Mucosa of stomach (tissue), 1 donor: ENCODE measurements around the gene ANO1.

ENCODE experiments used
- H3K27me3 ChIP-seq: one replicate; pipeline ENCODE4 v1.7.0; 2013; ENCODE audit warnings: mild to moderate bottlenecking, low read length; ENCODE audit not compliant: control insufficient read depth, insufficient read depth
- H3K36me3 ChIP-seq: one replicate; pipeline ENCODE4 v1.7.0; 2013; ENCODE audit warnings: low read length; ENCODE audit not compliant: control insufficient read depth, insufficient read depth
- H3K4me1 ChIP-seq: one replicate; pipeline ENCODE4 v1.7.0; 2013; ENCODE audit warnings: mild to moderate bottlenecking, low read length; ENCODE audit not compliant: control insufficient read depth, insufficient read depth
- H3K4me3 ChIP-seq: one replicate; pipeline ENCODE4 v1.7.0; 2013; ENCODE audit warnings: low read length
- H3K9ac ChIP-seq: one replicate; pipeline ENCODE4 v1.7.0; 2013; ENCODE audit warnings: mild to moderate bottlenecking, low read length, moderate library complexity
- H3K9me3 ChIP-seq: one replicate; pipeline ENCODE4 v1.7.0; 2013; ENCODE audit warnings: mild to moderate bottlenecking, low read length, moderate library complexity; ENCODE audit not compliant: control insufficient read depth
- donor health status: Pancreatic carcinoma.

ANO1 gene

DNA sequence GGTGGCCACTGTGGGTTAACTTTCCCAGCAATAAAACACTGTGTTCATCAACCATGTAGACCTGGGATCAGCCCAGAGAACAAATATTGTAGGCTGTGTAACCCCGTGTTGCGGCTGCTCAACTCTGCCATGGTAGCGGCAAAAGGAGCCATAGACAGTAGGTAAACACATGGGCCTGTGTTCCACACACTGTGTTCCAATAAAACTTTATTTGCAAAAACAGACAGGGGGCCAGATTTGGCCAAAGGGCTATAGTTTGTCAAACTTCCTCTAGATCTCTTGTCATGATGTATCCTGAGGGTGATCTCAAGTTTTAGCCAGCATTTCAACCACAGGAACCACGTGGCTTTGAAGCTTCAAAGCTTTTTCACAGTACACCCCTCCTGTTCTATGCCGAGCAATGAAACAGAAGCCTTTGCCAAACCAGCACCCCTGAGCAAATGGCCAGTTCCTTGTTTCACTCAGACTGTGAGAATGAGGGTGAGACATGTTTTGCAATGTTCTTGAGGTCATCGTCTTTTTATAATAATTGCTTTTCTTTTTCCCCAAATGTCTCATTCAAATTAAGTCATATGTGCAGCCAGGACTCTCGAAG is 75.1 kb downstream of the ANO1 start:
- Histone ChIP-seq H3K27me3 (no peaks in the 10 kb centered on the region), H3K36me3 (no peaks in the 10 kb centered on the region), H3K4me1 (no peaks in the 10 kb centered on the region), H3K4me3 (no peak overlapping the region), H3K9ac (no peak overlapping the region), H3K9me3 (no peaks in the 10 kb centered on the region)

DNA sequence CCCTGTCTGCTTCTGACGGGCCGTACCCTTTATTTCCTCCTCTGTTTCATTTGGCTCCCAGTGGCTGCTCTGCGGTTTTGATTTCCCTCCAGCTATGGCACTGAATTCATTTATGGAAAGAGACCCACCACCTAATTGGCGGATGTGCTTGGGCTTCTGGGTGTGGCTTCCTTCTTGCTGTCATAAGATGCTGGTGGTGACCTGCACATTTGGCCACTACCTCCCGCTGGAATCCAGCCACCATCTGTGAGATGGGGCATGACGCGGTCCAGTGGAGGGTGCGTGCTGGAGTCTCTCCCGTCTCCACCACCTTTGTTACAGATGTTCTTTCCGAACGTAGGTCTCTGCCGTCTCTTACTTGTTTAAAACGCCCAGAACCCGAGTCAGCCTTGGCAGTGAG is 77.3 kb downstream of the ANO1 start:
- H3K27me3 ChIP-seq = no peaks in the 10 kb centered on the region
- H3K4me3 ChIP-seq = no peak overlapping the region
- H3K36me3 ChIP-seq = no peaks in the 10 kb centered on the region
- H3K9ac ChIP-seq = no peak overlapping the region
- H3K4me1 ChIP-seq = peaks cover 21% of the 10 kb centered on the region
- H3K9me3 ChIP-seq = no peaks in the 10 kb centered on the region

DNA sequence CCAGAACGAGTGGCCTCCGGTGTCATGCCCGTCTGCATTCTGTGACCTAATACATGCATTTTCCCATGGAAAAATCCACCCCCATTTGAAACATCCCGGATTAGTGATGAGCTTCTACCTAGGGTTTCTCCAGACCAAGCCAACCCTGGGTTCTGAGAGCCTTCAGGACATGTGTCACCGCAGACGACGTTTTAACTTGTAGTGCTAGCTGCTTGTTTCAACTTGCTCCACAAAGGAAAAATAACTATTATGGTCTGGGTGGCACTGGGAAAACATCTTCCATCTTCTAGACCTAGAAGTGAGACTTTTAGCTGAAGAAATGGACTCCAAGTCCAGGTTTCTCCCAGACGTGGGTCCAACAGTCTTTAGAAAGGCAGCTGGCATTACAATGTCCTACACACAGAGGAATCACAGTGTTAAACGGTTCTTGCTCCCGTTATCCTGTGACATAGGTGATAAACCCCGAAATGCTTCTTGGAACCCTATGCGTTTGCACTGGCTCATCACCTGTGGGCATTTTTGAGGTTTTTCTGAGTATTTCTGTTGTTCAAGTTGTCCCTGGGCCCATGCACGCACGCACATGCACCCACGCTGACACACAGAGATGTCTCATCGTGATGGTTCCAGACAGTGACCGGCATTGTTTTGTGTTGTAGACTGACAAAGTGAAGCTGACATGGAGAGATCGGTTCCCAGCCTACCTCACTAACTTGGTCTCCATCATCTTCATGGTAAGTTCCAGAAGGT is 78.3 kb downstream of the ANO1 start:
- H3K36me3 ChIP-seq = peaks cover 7% of the 10 kb centered on the region
- H3K9ac ChIP-seq = no peak overlapping the region
- H3K4me3 ChIP-seq = no peak overlapping the region
- H3K9me3 ChIP-seq = no peaks in the 10 kb centered on the region
- no peaks in the 10 kb centered on the region for H3K27me3 ChIP-seq
- H3K4me1 ChIP-seq = peaks cover 26% of the 10 kb centered on the region

DNA sequence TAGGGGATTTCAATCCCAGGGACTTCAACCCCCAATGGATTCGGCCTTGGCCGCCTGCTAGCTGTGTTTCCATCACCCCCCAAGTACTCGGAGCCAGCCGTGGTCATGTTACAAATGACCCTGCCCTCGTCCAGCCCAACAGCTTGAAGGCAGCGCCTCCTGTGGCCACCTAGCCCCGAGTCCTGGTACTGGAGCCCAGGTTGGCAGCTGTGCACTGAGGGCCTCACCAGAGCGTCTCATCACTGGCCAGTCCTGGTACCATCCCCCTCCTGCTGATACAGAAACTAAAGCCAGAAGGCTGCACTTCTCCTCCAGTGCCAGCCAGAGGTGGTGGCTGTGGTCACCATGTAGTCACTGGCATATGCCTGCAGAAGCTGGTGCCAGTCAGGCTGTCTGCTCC is 80.1 kb downstream of the ANO1 start:
- H3K9ac ChIP-seq = no peak overlapping the region
- H3K4me1 ChIP-seq = peaks cover 26% of the 10 kb centered on the region
- no peaks in the 10 kb centered on the region for H3K27me3 ChIP-seq
- no peaks in the 10 kb centered on the region for H3K9me3 ChIP-seq
- peaks cover 8% of the 10 kb centered on the region for H3K36me3 ChIP-seq
- H3K4me3 ChIP-seq = no peak overlapping the region

DNA sequence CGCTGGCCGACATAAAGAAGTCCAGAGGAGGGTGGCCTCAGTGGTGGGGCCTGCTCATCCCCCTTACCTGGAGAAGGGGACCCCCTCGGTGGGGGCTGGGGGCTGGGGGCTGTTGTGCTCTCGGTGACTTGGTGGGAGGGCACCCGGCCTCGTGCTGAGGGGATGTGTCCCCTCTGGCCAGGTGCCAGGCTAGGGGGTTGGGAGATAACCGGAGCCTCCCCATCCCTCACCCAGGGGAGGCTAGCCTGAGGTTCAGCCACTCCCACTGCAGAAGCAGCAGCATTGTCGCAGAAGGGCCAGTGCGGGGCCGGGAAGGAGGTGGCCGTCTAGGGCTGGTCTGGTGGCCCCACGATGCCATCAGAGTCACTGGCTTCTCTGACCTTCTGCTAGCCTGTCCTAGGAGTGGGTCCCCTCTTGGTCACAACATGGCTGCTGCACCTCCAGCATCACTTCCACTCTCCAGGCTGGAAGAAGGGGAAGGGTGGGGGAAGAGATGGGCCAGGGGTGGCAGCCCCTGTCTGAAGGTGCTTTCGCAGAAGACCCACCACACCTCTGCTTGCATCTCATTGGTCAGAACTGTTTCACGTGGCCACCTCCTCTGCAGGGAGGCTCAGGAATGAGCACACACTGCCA is 80.8 kb downstream of the ANO1 start:
- Histone ChIP-seq H3K36me3 (peaks cover 8% of the 10 kb centered on the region), H3K9ac (no peak overlapping the region), H3K27me3 (no peaks in the 10 kb centered on the region), H3K4me1 (peaks cover 26% of the 10 kb centered on the region), H3K9me3 (no peaks in the 10 kb centered on the region), H3K4me3 (no peak overlapping the region)

DNA sequence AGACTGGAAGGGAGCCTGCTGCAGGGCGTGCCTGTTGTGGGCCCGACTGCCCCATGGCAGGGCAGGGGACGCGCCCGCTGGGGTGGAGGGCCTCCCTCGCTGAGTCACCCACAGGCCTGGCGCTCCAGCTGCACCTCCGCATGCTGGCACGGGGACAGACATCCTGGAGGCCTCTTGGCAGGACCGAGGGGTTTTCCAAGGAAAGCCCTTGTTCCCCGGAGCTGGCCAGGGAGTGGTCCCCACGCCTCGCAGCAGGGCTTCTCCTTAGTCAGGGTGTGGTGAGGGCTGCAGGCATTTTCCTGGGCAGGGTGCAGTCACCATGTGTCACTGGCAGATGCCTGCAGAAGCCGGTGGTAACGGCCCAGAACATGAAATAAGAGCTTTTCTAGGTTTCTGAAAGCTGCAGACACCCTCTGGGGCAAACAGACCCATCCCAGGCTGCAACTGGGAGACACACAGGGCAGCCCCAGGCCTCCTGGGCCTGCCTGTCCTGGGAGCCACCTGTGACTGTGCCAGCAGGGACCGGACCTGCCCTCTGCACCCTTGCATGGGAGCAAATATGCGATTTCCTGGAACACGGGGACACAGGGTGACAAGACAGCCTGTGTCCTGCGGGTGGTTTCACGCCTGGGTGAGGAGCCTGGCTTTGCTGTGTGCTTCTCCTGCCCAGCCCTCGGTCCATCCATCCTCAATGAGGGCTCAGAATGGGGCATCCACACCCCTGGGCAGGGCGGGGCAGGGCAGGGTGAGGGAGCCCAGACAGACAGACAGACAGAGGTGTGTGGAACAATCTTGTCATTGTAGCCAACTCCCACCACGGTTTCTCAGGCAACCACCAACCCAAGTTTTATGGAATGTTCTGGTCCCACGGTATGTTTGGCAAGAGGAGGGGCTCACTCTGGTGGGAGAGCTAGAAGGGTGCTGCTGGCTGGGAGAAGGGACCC is 81.8 kb downstream of the ANO1 start:
- Histone ChIP-seq H3K36me3 (peaks cover 8% of the 10 kb centered on the region), H3K4me1 (peaks cover 26% of the 10 kb centered on the region)

DNA sequence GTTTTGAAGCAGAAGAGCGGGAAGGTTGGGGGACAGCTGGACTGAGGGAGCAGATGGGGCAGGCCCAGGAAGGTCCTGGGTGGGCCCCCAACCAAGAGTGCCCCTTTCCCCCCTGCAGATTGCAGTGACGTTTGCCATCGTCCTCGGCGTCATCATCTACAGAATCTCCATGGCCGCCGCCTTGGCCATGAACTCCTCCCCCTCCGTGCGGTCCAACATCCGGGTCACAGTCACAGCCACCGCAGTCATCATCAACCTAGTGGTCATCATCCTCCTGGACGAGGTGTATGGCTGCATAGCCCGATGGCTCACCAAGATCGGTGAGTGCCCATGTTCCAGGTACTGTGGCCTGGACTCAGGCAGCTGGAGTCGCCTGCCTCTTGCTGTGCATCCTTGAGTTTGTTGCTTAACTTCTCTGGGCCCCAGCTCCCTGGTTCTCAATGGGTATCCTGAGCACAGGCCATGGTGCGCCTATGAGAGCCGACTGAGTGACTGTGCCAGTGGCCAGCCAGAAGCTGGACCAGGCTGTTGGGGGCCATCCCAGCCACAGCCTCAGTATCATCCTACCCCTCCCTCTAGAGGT is 83.0 kb downstream of the ANO1 start:
- Histone ChIP-seq H3K9ac (no peak overlapping the region), H3K4me3 (no peak overlapping the region), H3K4me1 (peaks cover 26% of the 10 kb centered on the region), H3K9me3 (no peaks in the 10 kb centered on the region), H3K36me3 (peaks cover 8% of the 10 kb centered on the region), H3K27me3 (no peaks in the 10 kb centered on the region)

More for the DNA sequence above, 81.8 kb downstream of the ANO1 start:
- Histone ChIP-seq H3K9ac (no peak overlapping the region), H3K9me3 (no peaks in the 10 kb centered on the region), H3K27me3 (no peaks in the 10 kb centered on the region), H3K4me3 (no peak overlapping the region)

DNA sequence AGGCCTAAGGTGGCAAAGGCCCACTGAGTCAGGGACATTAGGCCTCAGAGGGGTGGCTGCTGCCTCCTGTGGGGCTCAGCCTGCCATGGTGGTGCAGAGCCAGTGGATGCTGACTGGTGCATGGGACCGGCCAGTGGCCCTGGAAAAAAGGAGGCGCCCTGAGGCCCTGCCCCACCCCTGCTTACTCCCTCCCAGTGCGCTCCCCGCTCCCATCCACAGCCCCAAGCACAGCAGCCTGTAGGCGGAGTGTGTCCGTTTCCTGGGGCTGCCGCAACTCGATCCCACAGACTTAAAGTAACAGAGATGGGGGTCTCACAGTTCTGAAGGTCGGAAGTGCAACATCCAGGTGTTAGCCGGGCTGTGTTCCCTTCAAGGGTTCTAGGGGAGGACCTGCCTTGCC is 86.6 kb downstream of the ANO1 start:
- Histone ChIP-seq H3K27me3 (no peaks in the 10 kb centered on the region), H3K4me1 (peaks cover 12% of the 10 kb centered on the region), H3K36me3 (peaks cover 8% of the 10 kb centered on the region), H3K4me3 (no peak overlapping the region), H3K9me3 (no peaks in the 10 kb centered on the region), H3K9ac (no peak overlapping the region)

DNA sequence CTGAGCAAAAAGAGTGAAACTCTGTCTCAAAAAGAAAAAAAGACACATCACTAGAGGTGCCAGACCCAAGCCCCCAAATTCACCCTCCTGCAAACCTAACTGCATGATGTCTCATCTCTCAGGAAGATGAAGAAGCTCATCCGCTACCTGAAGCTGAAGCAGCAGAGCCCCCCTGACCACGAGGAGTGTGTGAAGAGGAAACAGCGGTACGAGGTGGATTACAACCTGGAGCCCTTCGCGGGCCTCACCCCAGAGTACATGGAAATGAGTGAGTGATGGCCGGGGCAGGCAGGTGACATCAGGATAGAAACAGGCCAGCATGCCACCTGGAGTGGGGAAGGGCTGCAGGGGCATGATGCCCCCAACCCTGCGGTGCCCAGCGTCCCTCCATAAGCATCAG is 89.0 kb downstream of the ANO1 start:
- Histone ChIP-seq H3K4me3 (no peak overlapping the region), H3K27me3 (no peaks in the 10 kb centered on the region), H3K9me3 (no peaks in the 10 kb centered on the region), H3K36me3 (no peaks in the 10 kb centered on the region), H3K9ac (no peak overlapping the region), H3K4me1 (no peaks in the 10 kb centered on the region)

DNA sequence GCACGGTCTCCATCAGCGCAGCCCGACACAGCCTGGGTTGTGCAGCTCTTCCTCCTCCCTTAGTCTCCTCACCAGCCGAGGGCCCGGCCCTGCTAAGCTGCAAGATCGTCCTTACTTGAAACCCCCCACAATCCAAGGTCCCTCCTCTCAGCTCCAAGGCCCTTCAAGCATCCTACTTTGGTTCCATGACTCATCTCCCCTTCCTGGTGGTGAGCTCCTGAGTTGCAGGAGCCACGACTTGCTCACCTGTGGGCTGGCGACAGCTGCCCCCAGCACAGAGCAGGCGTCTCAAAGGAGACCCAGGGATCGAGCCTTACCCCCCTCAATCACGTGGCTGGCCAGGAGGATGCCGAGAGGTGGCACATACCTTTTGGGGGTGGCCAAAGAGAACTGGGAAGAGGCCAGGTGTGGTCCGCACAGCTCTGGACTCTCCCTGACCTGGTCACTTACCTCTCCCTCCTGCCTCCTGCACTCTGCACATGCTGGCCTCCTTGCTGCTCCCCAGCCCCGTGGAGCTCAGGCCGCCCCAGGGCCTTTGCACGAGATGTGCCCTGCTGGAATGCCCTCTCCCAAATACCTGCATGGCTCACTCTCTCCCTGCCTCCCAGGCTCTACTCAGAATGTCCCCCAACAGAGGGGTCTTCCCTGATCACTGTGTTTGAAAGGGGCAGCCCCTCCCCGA is 89.7 kb downstream of the ANO1 start:
- no peak overlapping the region for H3K9ac ChIP-seq
- H3K4me3 ChIP-seq = no peak overlapping the region
- H3K36me3 ChIP-seq = no peaks in the 10 kb centered on the region
- H3K9me3 ChIP-seq = no peaks in the 10 kb centered on the region
- H3K27me3 ChIP-seq = no peaks in the 10 kb centered on the region
- H3K4me1 ChIP-seq = no peaks in the 10 kb centered on the region

DNA sequence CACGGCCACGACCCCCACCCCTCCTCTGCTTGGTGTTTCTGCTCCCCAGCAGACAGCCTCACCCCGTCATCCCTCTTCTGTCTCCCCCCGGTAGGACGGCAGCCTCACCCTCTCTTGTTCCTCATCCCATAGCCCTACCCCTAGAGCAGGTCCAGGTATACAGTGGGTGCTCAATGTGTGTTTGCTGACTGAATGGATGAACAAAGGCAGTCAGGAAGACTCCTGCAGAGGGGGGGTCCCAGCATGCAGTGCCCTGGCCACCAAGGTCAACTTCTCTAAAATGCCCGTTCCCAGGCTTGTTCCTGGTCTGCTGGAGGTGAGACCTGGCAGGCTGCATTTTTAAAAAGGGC is 90.3 kb downstream of the ANO1 start:
- H3K4me1 ChIP-seq = no peaks in the 10 kb centered on the region
- no peak overlapping the region for H3K9ac ChIP-seq
- no peaks in the 10 kb centered on the region for H3K27me3 ChIP-seq
- no peaks in the 10 kb centered on the region for H3K36me3 ChIP-seq
- no peaks in the 10 kb centered on the region for H3K9me3 ChIP-seq
- H3K4me3 ChIP-seq = no peak overlapping the region
